ENCODE results near the gene HNF4A. TPM values are rescaled to one million over a fixed set of nuclear protein-coding genes. Genes with fewer than 3 reads are reported as not detected.

HNF4A gene
- total and polyA plus RNA-seq, 2 of the 13 experiments (the other 11 are each of a cell fraction or from before 2014, with no cell fraction given) = 80.9 to 169 TPM

- TF ChIP-seq CEBPB (IDR thresholded peaks at IDR 0.05; ENCODE audit: borderline replicate concordance, low read depth, low read length) = no peak
- no peak for TF ChIP-seq ZBTB21 (CRISPR knock-in tag; IDR thresholded peaks at IDR 0.05)
- TF ChIP-seq ZNF784 (CRISPR knock-in tag; IDR thresholded peaks at IDR 0.05; ENCODE audit: borderline replicate concordance) = peak; percentile 80; the same call in 1 of the 2 replicates
- no peak; the same call in 1 of the 2 replicates for TF ChIP-seq NFAT5 (CRISPR knock-in tag; IDR thresholded peaks at IDR 0.05)
- peak; percentile 73 for TF ChIP-seq KAT7 (CRISPR knock-in tag; IDR thresholded peaks at IDR 0.05; ENCODE audit: borderline replicate concordance)
- no peak for TF ChIP-seq KDM3A (CRISPR knock-in tag; IDR thresholded peaks at IDR 0.05; ENCODE audit: low read depth)
- TF ChIP-seq MYPOP (CRISPR knock-in tag; IDR thresholded peaks at IDR 0.05) = peak; percentile 82
- no peak; the same call in 1 of the 2 replicates for TF ChIP-seq CBFB (CRISPR knock-in tag; IDR thresholded peaks at IDR 0.05)
- TF ChIP-seq NFYB (CRISPR knock-in tag; IDR thresholded peaks at IDR 0.05) = no peak; the same call in 1 of the 2 replicates
- TF ChIP-seq CREB3 (CRISPR knock-in tag; IDR thresholded peaks at IDR 0.05) = no peak; the same call in 1 of the 2 replicates
- TF ChIP-seq ZSCAN12 (CRISPR knock-in tag; IDR thresholded peaks at IDR 0.05) = no peak
- peak; percentile 87 for TF ChIP-seq CBX1 (IDR thresholded peaks at IDR 0.05; ENCODE audit: low read depth)
- no peak for TF ChIP-seq ATRX (CRISPR knock-in tag; IDR thresholded peaks at IDR 0.05; ENCODE audit: borderline replicate concordance)
- no peak for TF ChIP-seq ZNF605 (CRISPR knock-in tag; IDR thresholded peaks at IDR 0.05)
- TF ChIP-seq NR2F1 (CRISPR knock-in tag; IDR thresholded peaks at IDR 0.05) = no peak
- peak; percentile 71 for TF ChIP-seq ARID5B (CRISPR knock-in tag; IDR thresholded peaks at IDR 0.05)
Observed at GRCh38 chr20:44392776-44393607, 37.5 kb downstream of the HNF4A start (continued).
